Mucosa of descending colon (tissue), 3 donors: Measurements from ENCODE around the gene CYP27B1. TPM values are rescaled to one million over a fixed set of nuclear protein-coding genes. Genes with fewer than 3 reads are reported as not detected.
A peak's percentile ranks its signal among the peaks of the same experiment; 100 is the strongest.

Experiments used
- ATAC-seq: fragments of 200-7000 bp; cut with Tn5 transposase; one replicate; pipeline ENCODE4 v1.9.1; 2020; ENCODE audit warnings: mild to moderate bottlenecking, moderate library complexity
- DNase-seq, 3 donors: peaks; one replicate each; pipeline ENCODE4 v3.0.0-alpha.2; 2020
- H3K36me3 ChIP-seq: fragments of 200-600 bp; one replicate; pipeline ENCODE4 v1.8.0; 2021; ENCODE audit warnings: low read depth, mild to moderate bottlenecking
- H3K4me1 ChIP-seq: fragments of 200-600 bp; one replicate; pipeline ENCODE4 v1.8.0; 2021; ENCODE audit warnings: low read depth, mild to moderate bottlenecking
- H3K4me3 ChIP-seq: fragments of 200-600 bp; one replicate; pipeline ENCODE4 v1.8.0; 2021; ENCODE audit warnings: mild to moderate bottlenecking
- H3K9me3 ChIP-seq: fragments of 200-600 bp; one replicate; pipeline ENCODE4 v1.8.0; 2021; ENCODE audit warnings: mild to moderate bottlenecking
- CTCF ChIP-seq: fragments of 200-600 bp; IDR thresholded peaks from one replicate; pipeline ENCODE4 v1.8.0; 2022; ENCODE audit warnings: antibody characterized with exemption, mild to moderate bottlenecking
- intact Hi-C, 2 donors: fragments of 100-400 bp; cut with DNase I in 1 of 2; cut with micrococcal nuclease in 1 of 2; formaldehyde crosslinking; loops; one replicate each; pipeline versions ENCODE4 v1.11.0 to v1.11.1; 2022; cut with DNase I, micrococcal nuclease
- total RNA-seq, 3 donors: library from RNA; stranded (reverse); fragmentation: NEBNext Ultra II Directional in 2 of 3; extraction: Animal tissue kit (Norgen Biotek cat#: 25700) in 2 of 3; gene quantifications; one replicate each; pipeline versions ENCODE4 v1.2.1 to v1.2.4, GENCODE V29; 2021 to 2023
- donor health status: DM: no; HTN: no; CAD: no; lungs with moderate emphysema.
- donor health status: DM: no; HTN: no; CAD: no.
- donor health status: DM: no; HTN: yes; CAD: no.

CYP27B1 gene
- total RNA-seq, 3 donors from 2014 or later: 1.2 to 2.1 (median 1.4) TPM

DNA sequence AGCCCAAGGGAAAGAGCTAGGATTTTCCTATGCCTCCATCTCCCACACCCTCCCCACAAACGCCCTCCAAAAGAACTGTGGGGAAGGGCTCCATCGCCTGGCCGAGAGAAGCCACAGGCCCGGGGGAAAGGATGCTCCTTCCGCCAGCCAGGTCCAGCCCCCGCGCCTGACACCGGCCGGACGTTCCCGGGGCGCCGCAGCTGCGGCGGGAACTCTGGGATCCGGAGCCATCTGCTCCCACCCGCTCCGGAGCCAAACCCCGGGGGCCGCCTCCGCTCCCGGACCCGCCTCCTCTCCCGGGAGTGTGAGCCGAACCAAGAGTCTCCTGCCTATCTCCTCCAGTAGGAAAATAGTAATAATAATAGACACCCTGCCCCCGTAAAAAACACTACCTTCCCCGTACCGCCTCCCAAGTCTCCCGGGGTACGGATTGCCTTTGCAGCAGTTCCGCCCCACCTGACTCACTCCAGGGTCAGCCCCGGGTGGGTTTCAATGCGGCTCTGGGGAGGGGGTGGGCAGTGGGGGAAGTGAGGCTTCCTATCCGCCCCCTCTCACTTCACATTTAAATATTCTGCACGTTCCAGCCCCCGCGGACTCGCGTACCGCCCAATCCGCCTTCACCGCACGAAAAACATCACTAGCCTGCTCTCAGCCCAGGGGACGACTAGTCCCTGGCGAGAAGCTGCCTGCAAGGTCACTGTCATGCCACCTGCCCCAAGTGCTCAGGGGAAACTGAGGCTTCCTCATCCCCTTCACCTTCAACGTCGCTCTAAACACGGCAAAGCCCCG lies 30.7 kb downstream of the CYP27B1 start:
- intact Hi-C loops: no loop called here
- no peak for ATAC-seq

GRCh38 chr12:57735198-57735855 lies 31.6 kb downstream of the CYP27B1 start:
- ATAC-seq (no peak), DNase-seq (no peak)
- TF ChIP-seq CTCF: no peak
- no peaks in the 10 kb centered on the region for H3K9me3 ChIP-seq
- H3K36me3 ChIP-seq: no peaks in the 10 kb centered on the region
- H3K4me3 ChIP-seq: no peak overlapping the region
- H3K4me1 ChIP-seq: peaks cover 15% of the 10 kb centered on the region
- intact Hi-C loops: no loop called here

More for the DNA sequence above, 30.7 kb downstream of the CYP27B1 start:
- Histone ChIP-seq H3K36me3 (no peaks in the 10 kb centered on the region), H3K9me3 (no peaks in the 10 kb centered on the region), H3K4me3 (no peak overlapping the region), H3K4me1 (peaks cover 15% of the 10 kb centered on the region)
- no peak for TF ChIP-seq CTCF
- DNase-seq: peak in 1 of 3 donors; percentile 32

DNA sequence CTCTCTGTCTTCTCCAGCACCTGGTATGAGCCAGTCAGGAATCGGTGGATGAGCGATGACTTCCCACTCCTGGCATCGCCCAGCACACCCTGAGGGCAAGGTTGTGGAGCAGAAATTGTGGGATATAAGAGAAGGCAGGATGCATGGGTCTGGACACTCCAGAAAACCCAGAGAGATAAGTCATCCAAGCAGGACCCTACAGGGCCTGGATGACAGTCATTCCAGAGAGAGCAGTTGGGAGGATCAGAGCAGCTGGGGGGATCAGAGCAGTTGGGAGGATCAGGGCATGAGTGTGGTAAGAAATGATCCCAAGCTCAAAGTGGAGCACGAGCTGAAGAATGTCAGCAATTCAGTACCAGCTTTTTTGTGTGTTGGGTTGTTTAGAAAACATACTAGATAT lies 32.3 kb downstream of the CYP27B1 start:
- Histone ChIP-seq H3K9me3 (no peaks in the 10 kb centered on the region), H3K4me3 (no peak overlapping the region), H3K36me3 (no peaks in the 10 kb centered on the region), H3K4me1 (peaks cover 15% of the 10 kb centered on the region)
- no peak for ATAC-seq
- no peak for DNase-seq
- no peak for TF ChIP-seq CTCF
- intact Hi-C loops: no loop called here

GRCh38 chr12:57733928-57734327 lies 33.0 kb downstream of the CYP27B1 start:
- Histone ChIP-seq H3K4me3 (no peak overlapping the region), H3K4me1 (peaks cover 15% of the 10 kb centered on the region), H3K36me3 (no peaks in the 10 kb centered on the region), H3K9me3 (no peaks in the 10 kb centered on the region)
- DNase-seq: no peak
- ATAC-seq: no peak
- no peak for TF ChIP-seq CTCF
- intact Hi-C loops: no loop called here

- no peaks in the 10 kb centered on the region for H3K9me3 ChIP-seq
- no peak for TF ChIP-seq CTCF
- H3K36me3 ChIP-seq: no peaks in the 10 kb centered on the region
- peaks cover 7% of the 10 kb centered on the region for H3K4me1 ChIP-seq
- intact Hi-C loops: no loop called here
- DNase-seq: no peak
- H3K4me3 ChIP-seq: no peak overlapping the region
- ATAC-seq: no peak
Measured at GRCh38 chr12:57732726-57733593, 33.9 kb downstream of the CYP27B1 start.
